ENCODE data around the gene PRC1.

GRCh38 chr15:91032919-91033803 lies 38.8 kb upstream of the PRC1 start:
- TF ChIP-seq EZH2 (IDR thresholded peaks at IDR 0.05; ENCODE audit: borderline replicate concordance, low read length) = no peak
- TF ChIP-seq CTCF (conservative IDR thresholded peaks at IDR 0.05 in 1 of 2, IDR thresholded peaks at IDR 0.05 in 1 of 2; ENCODE audit: extremely low read depth in 1 of 2, insufficient read depth in 1 of 2, low read depth in 1 of 2, low read length in 2 of 2) = peak; percentile 59 to 80
